Stimulated activated effector memory CD8-positive, alpha-beta T cell treated with anti-CD3 and anti-CD28 coated beads, Interleukin-12 subunit alpha, Interleukin-12 subunit beta, amount 100 ng/mL, for 72 hours (primary cell): ENCODE measurements around the gene SLC15A2.

Experiments used
- ATAC-seq: fragments of 150-1000 bp; cut with Tn5 transposase; 2 replicates; pipeline ENCODE4 v1.10.0; 2021
- DNase-seq, 2 donors: peaks; one replicate each; pipeline ENCODE4 v3.0.0; 2021 to 2022; ENCODE audit warnings: low spot score in 2 of 2
- H3K27ac Mint-ChIP-seq: one replicate; pipeline ENCODE4 v1.8.0; 2022; ENCODE audit warnings: mild to moderate bottlenecking, mixed read lengths
- H3K36me3 Mint-ChIP-seq: one replicate; pipeline ENCODE4 v1.8.0; 2022; ENCODE audit warnings: mild to moderate bottlenecking, mixed read lengths
- H3K4me1 Mint-ChIP-seq: one replicate; pipeline ENCODE4 v1.8.0; 2022; ENCODE audit warnings: mixed read lengths
- H3K4me3 Mint-ChIP-seq: one replicate; pipeline ENCODE4 v1.8.0; 2022; ENCODE audit warnings: mild to moderate bottlenecking, mixed read lengths
- H3K9me3 Mint-ChIP-seq: one replicate; pipeline ENCODE4 v1.8.0; 2022; ENCODE audit warnings: mixed read lengths

SLC15A2 gene

GRCh38 chr3:121989943-121990342, 95.7 kb downstream of the SLC15A2 start:
- H3K9me3 Mint-ChIP-seq: peaks cover 4% of the 10 kb centered on the region
- H3K4me1 Mint-ChIP-seq: peaks cover 13% of the 10 kb centered on the region
- no peak overlapping the region for H3K4me3 Mint-ChIP-seq
- ATAC-seq (no peak), DNase-seq (no peak)
- no peaks in the 10 kb centered on the region for H3K36me3 Mint-ChIP-seq
- no peak overlapping the region for H3K27ac Mint-ChIP-seq

GRCh38 chr3:121992601-121993560, 98.7 kb downstream of the SLC15A2 start:
- H3K36me3 Mint-ChIP-seq: no peaks in the 10 kb centered on the region
- DNase-seq (no peak), ATAC-seq (no peak)
- H3K4me3 Mint-ChIP-seq: no peak overlapping the region
- H3K4me1 Mint-ChIP-seq: peaks cover 39% of the 10 kb centered on the region
- H3K9me3 Mint-ChIP-seq: no peaks in the 10 kb centered on the region
- H3K27ac Mint-ChIP-seq: no peak overlapping the region
